ENCODE results near the gene DOC2B. TPM values are rescaled to one million over a fixed set of nuclear protein-coding genes. Genes with fewer than 3 reads are reported as not detected.
"Not testable (repeated sequence)": the region's sequence is repeated elsewhere in the genome, so short reads cannot be mapped to it uniquely, and the experiment has no call there.

DOC2B gene
- total RNA-seq, 1 experiment from 2014 or later = 15.2 TPM

GRCh38 chr17:139401-140205 lies 41.8 kb downstream of the DOC2B start:
- H3K4me2 ChIP-seq (ENCODE audit: low read length); H3K9me2 ChIP-seq (ENCODE audit: insufficient read depth); H3K27me3 ChIP-seq (ENCODE audit: insufficient read depth, low read length); RAD21 ChIA-PET (ENCODE audit: low non-redundant PET in 1 of 2, low total read pairs in 2 of 2, uncharacterized antibody in 2 of 2, unreplicated experiment in 2 of 2); H3K4me3 ChIP-seq (replicated peaks in 1 of 2; ENCODE audit: low read depth in 1 of 2, low read length in 2 of 2); H3K79me2 ChIP-seq (ENCODE audit: insufficient read depth, low read length); H3K27ac ChIP-seq (ENCODE audit: low read depth, low read length); H3K9me3 ChIP-seq (ENCODE audit: control insufficient read depth in 1 of 2, insufficient read depth in 1 of 2, low read depth in 1 of 2, low read length in 2 of 2); DNase-seq (ENCODE audit: low read depth, low spot score); BruUV-seq (replicated peaks); POLR2A ChIA-PET; H3K4me1 ChIP-seq (ENCODE audit: control insufficient read depth in 1 of 2, insufficient read depth in 2 of 2, low read length in 2 of 2); ATAC-seq; CTCF ChIA-PET; H2AFZ ChIP-seq (ENCODE audit: low read depth, low read length, poor library complexity, severe bottlenecking); H3K36me3 ChIP-seq (ENCODE audit: control insufficient read depth in 1 of 2, insufficient read depth in 2 of 2, low read length in 2 of 2); H3K9ac ChIP-seq (ENCODE audit: low read length); H4K20me1 ChIP-seq (ENCODE audit: insufficient read depth): not testable (repeated sequence)
- intact Hi-C loops (cut with micrococcal nuclease) = loop anchor here (5.0 kb wide), 1 partner anchor 858 kb away; the partner anchor contains the start of gene TIMM22

GRCh38 chr17:137166-137807 lies 44.2 kb downstream of the DOC2B start, which contains the start of gene SCGB1C2:
Gene SCGB1C2 (plus strand): TSS chr17:137569. CDS start chr17:137591, 22 bp downstream.
- POLR2A ChIA-PET; BruUV-seq (replicated peaks); H3K4me2 ChIP-seq (ENCODE audit: low read length): not testable (repeated sequence)

More at GRCh38 chr17:137166-137807, 44.2 kb downstream of the DOC2B start, which contains the start of gene SCGB1C2:
- H3K9me2 ChIP-seq (ENCODE audit: insufficient read depth); H3K27me3 ChIP-seq (ENCODE audit: insufficient read depth, low read length); H3K79me2 ChIP-seq (ENCODE audit: insufficient read depth, low read length); H4K20me1 ChIP-seq (ENCODE audit: insufficient read depth); H2AFZ ChIP-seq (ENCODE audit: low read depth, low read length, poor library complexity, severe bottlenecking); H3K36me3 ChIP-seq (ENCODE audit: control insufficient read depth in 1 of 2, insufficient read depth in 2 of 2, low read length in 2 of 2); H3K9ac ChIP-seq (ENCODE audit: low read length); H3K4me1 ChIP-seq (ENCODE audit: control insufficient read depth in 1 of 2, insufficient read depth in 2 of 2, low read length in 2 of 2); ATAC-seq; intact Hi-C loops (cut with micrococcal nuclease); H3K27ac ChIP-seq (ENCODE audit: low read depth, low read length); CTCF ChIA-PET; DNase-seq (ENCODE audit: low read depth, low spot score); H3K4me3 ChIP-seq (replicated peaks in 1 of 2; ENCODE audit: low read depth in 1 of 2, low read length in 2 of 2); H3K9me3 ChIP-seq (ENCODE audit: control insufficient read depth in 1 of 2, insufficient read depth in 1 of 2, low read depth in 1 of 2, low read length in 2 of 2); RAD21 ChIA-PET (ENCODE audit: low non-redundant PET in 1 of 2, low total read pairs in 2 of 2, uncharacterized antibody in 2 of 2, unreplicated experiment in 2 of 2): not testable (repeated sequence)

Data from HCT116 (cell line).